Suppressor macrophage treated with lipopolysaccharide for 4 hours (primary cell): ENCODE results near the gene PATJ.
"Not testable (repeated sequence)": the region's sequence is repeated elsewhere in the genome, so short reads cannot be mapped to it uniquely, and the experiment has no call there.

ENCODE experiments used
- DNase-seq: peaks from one replicate; pipeline ENCODE4 v3.0.0-alpha.2; 2020

The PATJ gene

GRCh38 chr1:61741711-61742619 is at the start of gene PATJ:
Gene PATJ, plus strand, starts transcription at chr1:61742480. Its CDS starts 20,413 bp downstream, at chr1:61762893.
- no peak for DNase-seq

- DNase-seq: no peak
These were observed 42.1 kb upstream of the PATJ start for GRCh38 chr1:61699911-61700851.

GRCh38 chr1:61708953-61709907 is 33.0 kb upstream of the PATJ start:
- DNase-seq: no peak

GRCh38 chr1:61709908-61710289 is 32.4 kb upstream of the PATJ start:
- DNase-seq: no peak

- not testable (repeated sequence) for DNase-seq
These were observed 31.0 kb upstream of the PATJ start for GRCh38 chr1:61711257-61711656.

- DNase-seq: no peak
These were observed 30.3 kb upstream of the PATJ start for GRCh38 chr1:61711969-61712368.

- not testable (repeated sequence) for DNase-seq
These were observed 23.1 kb upstream of the PATJ start for GRCh38 chr1:61718996-61719663.

GRCh38 chr1:61724506-61724812 is 17.8 kb upstream of the PATJ start:
- peak; percentile 29 for DNase-seq

GRCh38 chr1:61724813-61725694 is 17.2 kb upstream of the PATJ start, which contains the start of gene TM2D1:
Gene TM2D1, minus strand, starts transcription at chr1:61725141. Its CDS starts 21 bp downstream, at chr1:61725120.
- DNase-seq: peak; percentile 94

- no peak for DNase-seq
These were observed 14.7 kb upstream of the PATJ start for GRCh38 chr1:61727544-61727943.

- DNase-seq: not testable (repeated sequence)
These were observed 11.6 kb upstream of the PATJ start for GRCh38 chr1:61730679-61731078.

GRCh38 chr1:61732726-61733125 is 9.6 kb upstream of the PATJ start:
- no peak for DNase-seq

GRCh38 chr1:61740751-61741700 is 1.3 kb upstream of the PATJ start:
- peak; percentile 40 for DNase-seq

- DNase-seq: no peak
These were observed 545 bp downstream of the PATJ start for GRCh38 chr1:61742620-61743430.

GRCh38 chr1:61743431-61743705 is 1.1 kb downstream of the PATJ start:
- no peak for DNase-seq

GRCh38 chr1:61743716-61744580 is 1.7 kb downstream of the PATJ start:
- DNase-seq: no peak

GRCh38 chr1:61746813-61747212 is 4.5 kb downstream of the PATJ start:
- no peak for DNase-seq

GRCh38 chr1:61748566-61748965 is 6.3 kb downstream of the PATJ start:
- no peak for DNase-seq
